HG03354 (cell line): ENCODE measurements around the gene PNPO.

ENCODE experiments used
- ATAC-seq: cut with Tn5 transposase; IDR thresholded peaks from one replicate; pipeline ENCODE4 v1.9.1; 2021; ENCODE audit warnings: mild to moderate bottlenecking; ENCODE audit not compliant: unreplicated experiment, poor library complexity, severe bottlenecking

PNPO gene

DNA sequence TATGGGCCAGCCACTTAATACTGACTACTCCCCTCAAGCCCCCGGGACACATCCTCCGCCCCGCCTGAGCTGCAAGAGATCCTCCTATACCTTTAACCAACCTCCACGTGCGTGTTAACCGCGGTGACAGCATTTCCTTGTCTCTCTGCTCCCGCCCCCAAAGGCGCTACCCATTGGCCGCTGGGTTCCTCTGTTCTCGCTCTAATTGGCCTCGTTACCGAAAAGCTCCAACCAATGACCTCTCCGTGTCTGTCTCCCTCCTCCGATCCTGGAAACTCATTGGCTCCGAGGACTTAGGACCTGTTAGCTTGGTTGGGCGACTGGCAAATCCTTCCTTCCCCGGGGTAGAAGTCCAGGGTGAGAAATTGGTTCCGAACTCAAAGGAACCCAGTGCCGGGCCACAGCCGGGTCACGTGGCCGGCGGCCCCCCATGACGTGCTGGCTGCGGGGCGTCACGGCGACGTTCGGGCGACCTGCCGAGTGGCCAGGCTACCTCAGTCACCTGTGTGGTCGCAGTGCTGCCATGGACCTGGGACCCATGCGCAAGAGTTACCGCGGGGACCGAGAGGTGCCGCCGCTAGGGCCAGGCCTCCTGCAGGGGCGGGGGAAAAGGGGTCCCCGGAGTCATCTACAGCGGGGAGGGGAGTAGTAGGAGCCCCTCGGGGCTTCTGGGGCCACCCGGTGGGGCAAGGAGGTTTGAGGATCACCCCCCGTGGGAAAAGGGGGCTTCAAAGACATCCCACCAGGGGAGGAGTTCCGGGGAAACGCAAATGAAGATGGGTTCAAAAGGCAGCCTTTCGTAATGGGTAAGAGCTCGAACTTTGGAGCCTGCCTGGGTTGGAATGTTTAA lies at the start of gene PNPO:
PNPO (plus strand) TSS at position 326 of the 850 bp plus-strand sequence; CDS start at position 431, 105 bp downstream.
- peak; percentile 93 for ATAC-seq

DNA sequence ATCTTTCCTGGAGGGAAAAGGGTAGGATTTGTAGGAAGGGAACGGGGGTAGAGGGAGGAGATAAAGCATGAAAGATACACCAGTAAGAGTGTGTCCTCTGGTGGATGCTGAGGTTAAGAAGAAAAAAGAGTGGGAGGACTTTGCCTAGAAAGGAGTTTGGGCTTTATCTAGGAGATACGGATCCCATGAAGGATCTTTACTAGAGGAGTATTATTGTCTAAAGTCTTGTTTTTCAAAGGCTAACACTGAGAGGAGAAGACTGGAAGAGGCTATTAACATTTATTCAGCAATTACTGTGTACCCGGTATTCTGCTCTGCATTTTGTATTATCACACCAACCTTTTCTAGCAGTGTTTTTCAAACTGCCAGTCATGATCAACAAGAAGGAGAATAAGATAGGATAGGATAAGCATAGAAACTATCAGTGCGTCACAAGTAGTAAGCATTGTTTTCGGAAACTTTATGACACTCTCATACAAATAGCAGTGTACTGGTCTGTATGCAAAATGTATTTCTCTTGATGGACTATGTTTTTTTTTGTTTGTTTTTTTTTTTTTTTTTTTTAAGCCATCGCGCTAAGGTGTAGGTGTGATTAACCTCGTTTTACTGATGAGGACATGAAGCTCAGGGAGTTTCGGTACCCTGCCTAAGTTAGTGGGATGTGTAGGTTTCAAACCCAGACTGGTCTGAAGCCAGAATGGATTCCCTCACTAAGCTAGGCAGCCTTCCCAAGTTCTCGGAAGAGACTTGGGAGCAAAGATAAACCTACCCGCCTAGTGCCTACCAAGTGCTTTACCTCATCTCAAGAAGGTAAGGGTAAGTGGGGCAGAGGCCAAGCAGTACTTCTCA lies 46.6 kb upstream of the PNPO start:
- no peak for ATAC-seq

GRCh38 chr17:47895347-47895855 lies 46.0 kb upstream of the PNPO start:
- ATAC-seq: no peak

DNA sequence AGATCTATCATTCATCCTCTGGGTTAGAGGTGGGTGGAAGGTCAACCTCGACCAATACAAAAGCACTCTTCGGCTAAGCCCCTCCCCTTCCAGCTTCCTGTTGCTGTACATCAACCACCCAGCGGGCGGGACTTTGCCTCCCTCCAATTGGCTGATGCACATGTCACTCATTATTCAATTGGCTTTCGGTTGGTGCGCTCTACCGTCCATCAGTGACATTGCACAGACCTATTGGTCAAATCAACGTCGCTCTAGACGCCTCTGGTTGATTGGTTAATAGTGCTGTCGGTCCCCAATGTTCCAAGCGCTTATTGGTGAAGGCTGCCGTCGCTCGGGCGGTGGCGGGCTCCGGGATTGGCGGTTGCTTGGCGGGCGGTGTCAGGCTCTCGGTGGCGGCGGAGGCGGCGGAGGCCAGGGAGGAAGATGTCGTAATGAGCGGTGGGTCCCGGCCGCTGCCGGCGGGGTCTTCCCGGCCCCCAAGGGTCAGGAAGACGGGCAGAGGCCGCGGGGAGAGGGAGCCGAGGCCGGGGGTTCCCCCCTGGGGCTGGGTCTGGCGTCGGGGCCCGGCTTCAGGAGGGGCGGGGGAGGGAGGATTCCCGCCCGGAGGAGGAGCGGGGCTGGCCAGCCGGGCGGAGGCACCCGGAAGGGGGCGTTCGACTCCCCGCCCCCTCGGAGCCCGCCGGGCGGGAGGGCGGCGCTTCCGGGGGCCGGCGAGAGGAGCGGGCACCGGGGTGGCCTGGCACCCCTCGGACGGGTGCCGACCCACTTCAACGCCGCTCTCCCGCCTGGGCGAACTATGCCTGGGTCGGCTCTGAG lies 45.3 kb upstream of the PNPO start, which contains the start of gene SP2:
SP2 (plus strand) TSS at position 381 of the 816 bp plus-strand sequence; CDS start at position 432, 51 bp downstream.
- ATAC-seq: peak; percentile 90

DNA sequence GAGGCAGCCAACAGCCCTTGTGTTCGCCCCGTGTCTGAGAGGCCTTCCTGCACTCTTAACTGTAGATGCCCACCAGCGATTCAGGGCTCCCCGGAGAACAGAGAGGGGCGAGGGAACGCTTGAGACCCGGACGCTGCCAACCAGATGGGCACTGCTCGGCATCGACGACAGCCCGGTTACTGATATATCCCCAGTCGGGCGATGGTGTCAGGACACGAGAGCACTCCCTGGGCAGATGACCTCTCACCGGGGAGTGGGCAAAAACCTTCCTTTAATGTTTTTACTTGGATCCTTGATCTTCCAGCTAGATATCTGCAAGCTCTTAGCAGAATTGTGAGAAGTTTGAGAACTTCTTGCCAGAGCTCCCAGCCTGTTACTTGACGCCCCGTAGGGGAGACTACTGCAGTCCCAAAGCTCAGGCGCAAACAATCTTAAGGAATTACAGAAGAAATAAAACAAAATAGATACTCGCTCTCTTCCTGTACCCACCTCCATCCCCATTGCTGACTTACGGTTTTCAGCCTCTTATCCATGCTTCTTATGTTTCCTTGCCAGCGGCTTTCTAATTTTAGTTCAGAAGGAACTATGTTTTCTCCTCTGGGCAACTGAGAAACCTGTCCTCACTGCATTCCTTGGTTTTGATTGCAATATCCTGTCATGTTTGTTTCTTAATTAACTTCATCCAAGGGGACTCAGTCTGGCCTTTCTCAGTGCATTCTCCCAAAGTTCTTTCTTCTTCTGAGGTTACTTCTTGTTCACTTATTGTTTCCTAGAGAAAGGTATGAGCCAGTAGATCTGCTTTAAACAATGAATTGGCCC lies 44.5 kb upstream of the PNPO start:
- no peak for ATAC-seq

- no peak for ATAC-seq
Observed at GRCh38 chr17:47897561-47897960, 43.8 kb upstream of the PNPO start.

GRCh38 chr17:47898241-47898640 lies 43.1 kb upstream of the PNPO start:
- no peak for ATAC-seq

- ATAC-seq: no peak
Observed at GRCh38 chr17:47899643-47900042, 41.7 kb upstream of the PNPO start.

DNA sequence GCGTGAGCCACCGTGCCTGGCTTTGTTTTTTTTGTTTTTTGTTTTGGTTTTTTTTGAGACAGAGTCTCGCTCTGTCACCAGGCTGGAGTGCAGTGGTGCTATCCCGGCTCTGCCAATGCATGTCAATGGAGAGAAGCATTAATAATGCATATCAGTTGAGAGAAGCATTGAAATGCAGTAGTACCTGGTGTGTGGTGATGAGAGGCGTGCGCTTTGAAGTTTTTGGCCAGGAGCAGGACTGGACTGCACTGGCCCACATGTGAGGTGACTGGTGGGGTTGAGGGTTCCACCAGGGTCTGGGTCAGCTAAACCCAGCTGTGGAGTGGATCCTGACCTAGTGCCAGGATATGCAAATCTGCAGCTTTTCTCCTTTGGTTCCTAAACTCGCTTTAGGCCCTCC lies 39.9 kb upstream of the PNPO start:
- ATAC-seq: no peak

GRCh38 chr17:47902039-47902744 lies 39.2 kb upstream of the PNPO start:
- ATAC-seq: no peak

DNA sequence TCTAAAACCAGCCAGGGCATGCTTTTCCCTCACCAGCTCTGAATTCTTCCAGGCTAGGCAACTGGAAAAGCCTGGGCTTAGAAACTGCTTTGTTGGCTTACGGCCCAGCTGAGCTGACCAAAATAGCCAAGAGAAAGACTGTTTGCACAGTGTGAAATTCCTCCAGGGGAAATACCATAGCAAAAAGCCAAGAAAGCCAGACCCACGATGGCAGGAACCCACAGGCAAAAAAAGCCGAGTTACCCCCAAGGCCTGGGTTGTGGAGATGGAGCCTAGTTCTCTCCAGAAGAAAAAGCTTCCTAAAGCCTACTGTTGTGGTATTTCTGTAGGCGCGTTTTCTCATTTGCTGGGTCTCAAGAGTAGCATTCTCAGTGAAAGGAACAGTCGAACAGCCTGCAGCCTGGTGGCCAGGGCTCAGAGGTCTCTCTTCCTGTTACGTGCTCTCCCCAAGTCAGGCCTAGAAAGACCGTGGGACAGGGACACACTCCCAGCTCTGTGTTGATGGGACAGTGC lies 36.1 kb upstream of the PNPO start:
- ATAC-seq: no peak

GRCh38 chr17:47906443-47906842 lies 34.9 kb upstream of the PNPO start:
- ATAC-seq: no peak

- ATAC-seq: no peak
Observed at GRCh38 chr17:47907932-47908562, 33.3 kb upstream of the PNPO start.

GRCh38 chr17:47913050-47913449 lies 28.3 kb upstream of the PNPO start:
- ATAC-seq: no peak

GRCh38 chr17:47914306-47914948 lies 26.9 kb upstream of the PNPO start:
- no peak for ATAC-seq

- ATAC-seq: no peak
Observed at GRCh38 chr17:47915776-47916398, 25.5 kb upstream of the PNPO start.
